ENCODE data around the gene RBFOX1.

- TF ChIP-seq MXI1 (conservative IDR thresholded peaks at IDR 0.05; ENCODE audit: poor library complexity, severe bottlenecking) (no peak), CTCF (IDR thresholded peaks at IDR 0.05; ENCODE audit: poor library complexity, severe bottlenecking) (no peak)
Measured at GRCh38 chr16:7443142-7443541, 110.5 kb downstream of the RBFOX1 start.
